HUES64 (cell line): ENCODE measurements around the gene BAHD1.

Experiments used
- H3K27ac ChIP-seq: 2 replicates; pipeline ENCODE4 v1.7.0; 2013; ENCODE audit warnings: low read depth, low read length, inconsistent platforms
- H3K27me3 ChIP-seq: 2 replicates; pipeline ENCODE4 v1.6.1; 2013; ENCODE audit warnings: mild to moderate bottlenecking, low read length; ENCODE audit not compliant: insufficient read depth
- H3K36me3 ChIP-seq: 2 replicates; pipeline ENCODE4 v1.6.1; 2013; ENCODE audit warnings: mild to moderate bottlenecking, low read length; ENCODE audit not compliant: insufficient read depth
- H3K4me1 ChIP-seq: 2 replicates; pipeline ENCODE4 v1.6.1; 2013; ENCODE audit warnings: mild to moderate bottlenecking, low read length, moderate library complexity; ENCODE audit not compliant: insufficient read depth
- H3K4me3 ChIP-seq: 2 replicates; pipeline ENCODE4 v1.5.1; 2013; ENCODE audit warnings: mild to moderate bottlenecking, low read length, moderate library complexity
- H3K9ac ChIP-seq: 2 replicates; pipeline ENCODE4 v1.6.1; 2013; ENCODE audit warnings: mild to moderate bottlenecking, low read depth, low read length
- H3K9me3 ChIP-seq: 2 replicates; pipeline ENCODE4 v1.6.1; 2013; ENCODE audit warnings: low read depth, low read length; ENCODE audit not compliant: insufficient read depth
- whole genome bisulfite sequencing: fragments of 150-250, 120-280 bp; methylation state at CpG from one replicate; pipeline ENCODE4 v1.1.7; 2013; ENCODE audit warnings: missing lambda C conversion rate; 5-methylcytosine and 5-hydroxymethylcytosine counted together

BAHD1 gene

GRCh38 chr15:40487816-40488682 lies 47.3 kb downstream of the BAHD1 start:
- Histone ChIP-seq H3K36me3 (no peaks in the 10 kb centered on the region), H3K9ac (no peak overlapping the region), H3K4me1 (no peaks in the 10 kb centered on the region), H3K9me3 (no peaks in the 10 kb centered on the region), H3K27ac (no peak overlapping the region), H3K27me3 (no peaks in the 10 kb centered on the region), H3K4me3 (no peak overlapping the region)
- WGBS, result 95% methylated on average over 35 of the region's 35 CpGs

DNA sequence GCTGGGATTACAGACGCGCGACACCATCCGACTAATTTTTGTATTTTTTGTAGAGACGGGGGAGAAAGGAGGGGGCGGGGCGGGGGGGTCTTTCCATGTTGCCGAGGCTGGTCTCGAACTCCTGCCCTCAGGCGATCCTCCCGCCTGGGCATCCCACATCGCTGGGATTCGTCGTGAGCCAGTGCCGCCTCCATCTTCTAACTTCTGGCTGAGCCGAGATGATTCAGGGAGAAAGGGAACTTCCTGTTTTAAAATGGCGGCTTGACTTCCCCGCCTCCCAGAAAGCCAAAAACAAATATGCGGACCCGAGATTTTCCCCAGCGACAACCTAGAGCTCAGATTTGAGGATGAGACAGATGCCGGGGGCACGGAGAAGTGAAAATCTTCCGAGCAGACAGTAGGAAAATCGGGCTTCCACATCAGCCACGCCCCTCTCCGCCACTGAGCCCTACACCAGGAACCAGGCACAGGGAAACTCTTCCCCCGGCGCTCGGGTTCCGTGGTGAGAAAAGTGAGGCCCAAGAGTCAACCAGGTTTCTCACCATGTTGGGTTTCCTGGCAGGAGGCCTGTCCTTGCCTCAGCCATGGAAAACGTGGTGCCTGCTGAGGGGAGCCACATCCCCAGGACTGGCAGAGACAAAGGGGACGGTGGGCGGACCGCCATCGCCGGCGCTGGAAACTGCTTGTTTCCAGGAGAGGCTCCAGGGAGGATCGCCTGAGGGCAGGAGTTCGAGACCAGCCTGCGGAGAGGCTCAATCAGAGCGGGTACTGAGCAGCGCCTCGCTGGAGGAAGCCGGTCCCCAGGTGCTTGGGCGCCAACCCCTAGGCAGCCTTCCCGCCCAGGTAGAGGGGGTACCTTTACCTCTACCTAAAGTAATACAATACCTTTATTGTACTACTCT lies 48.8 kb downstream of the BAHD1 start:
- Histone ChIP-seq H3K27ac (no peak overlapping the region), H3K4me3 (no peak overlapping the region), H3K36me3 (no peaks in the 10 kb centered on the region), H3K9me3 (no peaks in the 10 kb centered on the region), H3K9ac (no peak overlapping the region), H3K4me1 (no peaks in the 10 kb centered on the region), H3K27me3 (no peaks in the 10 kb centered on the region)
- 94% methylated on average over 47 of the region's 47 CpGs for WGBS

DNA sequence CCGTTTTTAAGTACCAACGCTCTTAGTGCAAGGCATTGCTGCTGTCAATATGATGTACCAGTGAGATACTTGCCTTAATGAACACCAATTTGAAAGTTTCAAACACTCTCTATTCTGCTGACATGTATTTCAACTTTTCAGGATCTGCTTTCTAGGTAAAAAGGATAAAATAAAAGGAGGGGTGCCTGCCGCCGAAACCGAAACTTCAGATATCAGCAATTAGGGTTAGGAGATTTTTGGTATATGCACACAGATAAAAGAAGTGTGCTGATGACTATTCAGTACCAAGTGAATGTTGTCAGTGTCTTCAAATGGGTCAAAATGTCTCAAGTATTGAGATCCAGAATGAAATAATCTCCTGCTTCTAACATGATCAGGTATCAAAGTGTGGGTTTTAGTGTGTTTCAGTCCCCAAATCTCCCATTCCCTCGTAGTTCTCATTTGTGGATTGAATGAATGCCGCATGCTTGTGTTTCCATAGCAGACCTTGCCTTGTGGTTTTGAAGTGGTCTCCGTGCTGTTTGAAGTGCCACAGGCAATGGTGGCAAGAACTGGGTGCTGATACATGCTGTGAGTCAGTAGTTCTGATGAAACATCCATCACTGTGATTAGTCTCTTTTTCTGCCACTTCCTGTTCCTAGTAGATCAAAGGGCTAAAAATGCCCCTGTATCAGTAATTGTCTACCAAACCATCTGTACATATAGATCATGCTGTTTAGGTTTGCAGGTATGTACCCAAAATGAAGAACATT lies 52.5 kb downstream of the BAHD1 start:
- Histone ChIP-seq H3K27me3 (no peaks in the 10 kb centered on the region), H3K4me1 (no peaks in the 10 kb centered on the region), H3K27ac (no peak overlapping the region), H3K9ac (no peak overlapping the region), H3K4me3 (no peak overlapping the region), H3K9me3 (no peaks in the 10 kb centered on the region), H3K36me3 (no peaks in the 10 kb centered on the region)
- WGBS, result 93% methylated on average over 8 of the region's 8 CpGs

DNA sequence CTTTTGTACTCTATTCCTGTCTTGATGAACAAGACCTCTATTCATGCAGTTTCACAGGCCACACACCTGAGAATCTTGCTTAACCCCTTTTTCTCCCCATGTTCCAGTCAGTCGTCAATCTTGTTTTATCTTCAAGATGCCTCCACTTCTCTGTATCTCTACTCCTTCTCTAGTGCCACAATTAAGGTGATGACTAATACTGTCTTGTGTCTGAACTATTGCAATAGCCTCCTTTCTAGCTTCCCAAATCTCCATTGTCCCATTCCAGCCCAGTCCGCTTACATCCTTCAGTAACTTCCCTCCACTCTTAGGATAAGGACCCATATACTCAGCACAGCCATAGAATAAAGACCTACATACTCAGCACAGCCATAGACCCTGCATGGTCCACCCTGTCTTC lies 54.8 kb downstream of the BAHD1 start:
- H3K9ac ChIP-seq, result no peak overlapping the region
- no peaks in the 10 kb centered on the region for H3K4me1 ChIP-seq
- H3K27ac ChIP-seq, result no peak overlapping the region
- 95% methylated on average over 2 of the region's 2 CpGs for WGBS
- H3K9me3 ChIP-seq, result no peaks in the 10 kb centered on the region
- no peaks in the 10 kb centered on the region for H3K27me3 ChIP-seq
- no peak overlapping the region for H3K4me3 ChIP-seq
- no peaks in the 10 kb centered on the region for H3K36me3 ChIP-seq

DNA sequence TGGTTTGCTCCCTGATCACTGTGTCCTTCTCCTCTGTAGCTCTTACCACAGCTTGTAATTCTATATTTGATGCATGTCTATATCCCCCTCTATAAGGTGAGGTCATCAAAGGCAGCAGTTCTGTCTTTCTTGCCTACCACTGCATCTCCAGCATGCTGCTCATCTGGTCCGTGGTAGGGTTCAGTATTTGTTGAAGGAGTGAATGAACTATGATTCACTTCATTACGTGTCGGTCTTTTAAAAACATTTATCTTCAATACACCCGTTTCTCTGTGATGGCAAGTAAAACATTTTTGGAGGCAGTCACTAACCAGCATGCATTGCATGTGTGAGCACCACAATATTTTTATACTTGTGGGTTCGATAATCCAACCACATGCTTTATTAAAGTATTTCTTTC lies 57.7 kb downstream of the BAHD1 start:
- Histone ChIP-seq H3K27me3 (no peaks in the 10 kb centered on the region; the same call in 1 of the 2 replicates), H3K9ac (no peak overlapping the region), H3K9me3 (no peaks in the 10 kb centered on the region), H3K36me3 (no peaks in the 10 kb centered on the region), H3K27ac (no peak overlapping the region), H3K4me1 (no peaks in the 10 kb centered on the region), H3K4me3 (no peak overlapping the region)
- 95% methylated on average over 5 of the region's 5 CpGs for WGBS

DNA sequence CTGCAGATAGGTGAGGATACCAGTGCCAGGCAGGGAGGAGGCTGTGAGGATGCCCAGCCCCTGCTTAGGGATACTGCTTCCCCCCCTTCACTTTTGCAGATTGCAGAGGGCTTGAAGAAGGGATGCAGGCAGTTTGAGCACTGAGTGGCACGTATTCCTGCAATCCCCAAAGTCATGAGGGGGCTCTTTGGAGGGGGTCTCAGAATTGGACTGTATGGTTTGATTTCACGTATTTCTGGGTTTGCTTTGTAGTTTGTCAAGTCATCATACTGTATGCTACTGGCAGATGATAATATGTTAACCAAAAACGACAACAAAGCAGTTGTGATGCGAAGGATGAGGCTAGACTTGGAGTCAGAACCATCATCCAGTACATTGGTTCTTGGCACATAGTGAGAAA lies 58.1 kb downstream of the BAHD1 start:
- Histone ChIP-seq H3K4me1 (no peaks in the 10 kb centered on the region), H3K4me3 (no peak overlapping the region), H3K9me3 (no peaks in the 10 kb centered on the region), H3K9ac (no peak overlapping the region), H3K36me3 (no peaks in the 10 kb centered on the region), H3K27me3 (no peaks in the 10 kb centered on the region; the same call in 1 of the 2 replicates), H3K27ac (no peak overlapping the region)
- 90% methylated on average over 4 of the region's 4 CpGs for WGBS

DNA sequence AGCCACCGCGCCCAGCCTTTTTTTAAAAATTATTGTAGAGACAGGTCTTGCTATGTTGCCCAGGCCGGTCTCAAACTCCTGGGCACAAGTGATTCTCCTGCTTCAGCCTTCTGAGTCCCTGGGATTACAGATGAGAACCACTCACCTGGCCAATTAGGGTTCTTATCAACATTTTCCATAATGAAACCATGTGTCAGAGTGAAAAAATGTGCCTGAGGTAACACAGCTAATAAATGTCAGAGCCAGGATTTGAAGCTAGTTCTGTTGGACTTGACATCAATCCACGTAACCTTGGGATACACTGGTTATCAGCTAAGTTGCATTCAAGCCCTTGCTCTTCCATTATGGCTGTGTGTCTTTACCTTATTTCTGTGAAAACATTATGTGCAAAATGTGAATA lies 59.2 kb downstream of the BAHD1 start:
- 83% methylated on average over 4 of the region's 4 CpGs for WGBS
- Histone ChIP-seq H3K36me3 (no peaks in the 10 kb centered on the region), H3K9ac (no peak overlapping the region), H3K4me1 (no peaks in the 10 kb centered on the region), H3K4me3 (no peak overlapping the region), H3K9me3 (no peaks in the 10 kb centered on the region), H3K27ac (no peak overlapping the region), H3K27me3 (no peaks in the 10 kb centered on the region; the same call in 1 of the 2 replicates)

- no peak overlapping the region for H3K27ac ChIP-seq
- H3K9ac ChIP-seq, result no peak overlapping the region
- no peaks in the 10 kb centered on the region for H3K4me1 ChIP-seq
- H3K9me3 ChIP-seq, result no peaks in the 10 kb centered on the region
- H3K36me3 ChIP-seq, result no peaks in the 10 kb centered on the region
- WGBS, result 97% methylated on average over 4 of the region's 4 CpGs
- H3K4me3 ChIP-seq, result no peak overlapping the region
- no peaks in the 10 kb centered on the region; the same call in 1 of the 2 replicates for H3K27me3 ChIP-seq
Measured at GRCh38 chr15:40500568-40501330, 60.0 kb downstream of the BAHD1 start.

DNA sequence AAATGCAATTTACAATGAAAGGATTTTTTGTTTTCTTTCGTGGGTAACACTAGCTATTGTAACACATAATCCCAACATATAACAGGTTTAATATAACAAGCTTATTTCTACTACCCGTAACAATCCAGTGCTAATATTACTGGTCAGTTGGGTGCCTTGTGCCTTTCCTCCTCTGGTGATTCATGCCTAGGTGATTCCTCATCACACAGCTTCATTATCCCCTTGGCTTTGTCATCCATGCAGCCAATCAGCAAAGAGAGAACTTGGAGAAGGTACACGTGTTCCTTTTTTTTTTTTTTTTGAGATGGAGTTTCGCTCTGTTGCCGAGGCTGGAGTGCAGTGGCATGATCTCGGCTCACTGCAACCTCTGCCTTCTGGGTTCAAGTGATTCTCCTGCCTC lies 60.7 kb downstream of the BAHD1 start:
- no peak overlapping the region for H3K4me3 ChIP-seq
- peaks cover under 1% of the 10 kb centered on the region; the same call in 1 of the 2 replicates for H3K4me1 ChIP-seq
- no peaks in the 10 kb centered on the region for H3K36me3 ChIP-seq
- H3K9ac ChIP-seq, result no peak overlapping the region
- WGBS, result 76% methylated on average over 6 of the region's 6 CpGs
- H3K27ac ChIP-seq, result no peak overlapping the region
- no peaks in the 10 kb centered on the region for H3K9me3 ChIP-seq
- peaks cover 4% of the 10 kb centered on the region for H3K27me3 ChIP-seq

- peaks cover 54% of the 10 kb centered on the region for H3K27me3 ChIP-seq
- 5% methylated on average over 30 of the region's 30 CpGs for WGBS
- H3K36me3 ChIP-seq, result no peaks in the 10 kb centered on the region
- H3K27ac ChIP-seq, result no peak overlapping the region
- peak overlapping the region; percentile 49 for H3K9ac ChIP-seq
- no peaks in the 10 kb centered on the region for H3K9me3 ChIP-seq
- peaks cover 11% of the 10 kb centered on the region for H3K4me1 ChIP-seq
- peak overlapping the region; percentile 54 for H3K4me3 ChIP-seq
Measured at GRCh38 chr15:40506964-40507571, 66.3 kb downstream of the BAHD1 start.
